WTC11 (cell line): ENCODE measurements around the gene FGA. TPM values are rescaled to one million over a fixed set of nuclear protein-coding genes. Genes with fewer than 3 reads are reported as not detected.

Experiments
- ATAC-seq: fragments of 200-7000 bp; cut with Tn5 transposase; 2 replicates; pipeline ENCODE4 v1.10.0; 2021; ENCODE audit warnings: mild to moderate bottlenecking, moderate library complexity
- CTCF ChIA-PET: fragments of 300-600 bp; sonication (Branson Sonifier 250); formaldehyde crosslinking; loops from one replicate; lab custom pipeline; 2021; ENCODE audit warnings: antibody characterized with exemption; lab: Charles Lee
- POLR2A ChIA-PET: fragments of 350-600 bp; sonication (Branson Sonifier 250); formaldehyde crosslinking; loops from one replicate; lab custom pipeline; 2021; ENCODE audit warnings: antibody characterized with exemption; lab: Charles Lee
- DNase-seq: peaks from one replicate; pipeline ENCODE4 v3.0.0; 2021; ENCODE audit warnings: low spot score
- H3K27ac Mint-ChIP-seq: 2 replicates; pipeline ENCODE4 v1.8.0; 2021; ENCODE audit warnings: mixed read lengths
- H3K27me3 Mint-ChIP-seq: 2 replicates; pipeline ENCODE4 v1.8.0; 2021; ENCODE audit warnings: low read depth, mild to moderate bottlenecking, moderate library complexity, mixed read lengths
- H3K36me3 Mint-ChIP-seq: 2 replicates; pipeline ENCODE4 v1.8.0; 2021; ENCODE audit warnings: mixed read lengths
- H3K4me1 Mint-ChIP-seq: 2 replicates; pipeline ENCODE4 v1.8.0; 2022; ENCODE audit warnings: mixed read lengths
- H3K4me3 Mint-ChIP-seq: 2 replicates; pipeline ENCODE4 v1.8.0; 2021; ENCODE audit warnings: mild to moderate bottlenecking, moderate library complexity, mixed read lengths
- H3K9me3 Mint-ChIP-seq: 2 replicates; pipeline ENCODE4 v1.8.0; 2021; ENCODE audit warnings: mixed read lengths
- CBFB ChIP-seq: sonication (generic); formaldehyde crosslinking; IDR thresholded peaks from 2 replicates; pipeline ENCODE4 v1.8.1; 2022; ENCODE audit warnings: mild to moderate bottlenecking, low read depth, missing genetic modification reagents
- CDX4 ChIP-seq: fragments of 250-450 bp; sonication (Bioruptor Pico); IDR thresholded peaks from 2 replicates; pipeline ENCODE4 v1.9.0; 2021; ENCODE audit warnings: moderate library complexity, mild to moderate bottlenecking, inconsistent platforms, borderline replicate concordance
- CREB1 ChIP-seq: sonication (generic); formaldehyde crosslinking; IDR thresholded peaks from 2 replicates; pipeline ENCODE4 v1.8.0; 2023; ENCODE audit warnings: mild to moderate bottlenecking, missing genetic modification reagents
- E2F5 ChIP-seq: sonication (generic); formaldehyde crosslinking; IDR thresholded peaks from 2 replicates; pipeline ENCODE4 v1.8.1; 2022; ENCODE audit warnings: mild to moderate bottlenecking, moderate library complexity, missing genetic modification reagents
- ELF4 ChIP-seq: sonication (generic); formaldehyde crosslinking; IDR thresholded peaks from 2 replicates; pipeline ENCODE4 v1.8.1; 2022; ENCODE audit warnings: low read depth, mild to moderate bottlenecking, moderate library complexity, missing genetic modification reagents
- ERG ChIP-seq: fragments of 250-450 bp; sonication (Bioruptor Pico); IDR thresholded peaks from 2 replicates; pipeline ENCODE4 v1.8.0; 2021; ENCODE audit warnings: mild to moderate bottlenecking
- ESRRA ChIP-seq: sonication (generic); formaldehyde crosslinking; IDR thresholded peaks from 2 replicates; pipeline ENCODE4 v1.8.1; 2022; ENCODE audit warnings: mild to moderate bottlenecking, missing genetic modification reagents, borderline replicate concordance
- ETV6 ChIP-seq: sonication (generic); formaldehyde crosslinking; IDR thresholded peaks from 2 replicates; pipeline ENCODE4 v1.8.1; 2022; ENCODE audit warnings: mild to moderate bottlenecking, missing genetic modification reagents
- GRHL2 ChIP-seq: fragments of 250-450 bp; sonication (Bioruptor Pico); IDR thresholded peaks from 2 replicates; pipeline ENCODE4 v1.8.0; 2022; ENCODE audit warnings: mild to moderate bottlenecking, moderate library complexity; ENCODE audit not compliant: insufficient replicate concordance, severe bottlenecking
- GTF2I ChIP-seq: fragments of 250-450 bp; sonication (Bioruptor Pico); conservative IDR thresholded peaks from 2 replicates; pipeline ENCODE4 v1.4.0; 2021; ENCODE audit warnings: mild to moderate bottlenecking
- HMGA2 ChIP-seq: fragments of 250-450 bp; sonication (Bioruptor Pico); IDR thresholded peaks from 2 replicates; pipeline ENCODE4 v1.4.0; 2021; ENCODE audit warnings: mild to moderate bottlenecking, moderate library complexity
- MLX ChIP-seq: sonication (generic); formaldehyde crosslinking; IDR thresholded peaks from 2 replicates; pipeline ENCODE4 v1.8.1; 2023; ENCODE audit warnings: mild to moderate bottlenecking, missing genetic modification reagents, moderate library complexity
- NFE2L1 ChIP-seq: sonication (generic); formaldehyde crosslinking; IDR thresholded peaks from 2 replicates; pipeline ENCODE4 v1.8.1; 2023; ENCODE audit warnings: missing genetic modification reagents
- PRRX2 ChIP-seq: fragments of 250-450 bp; sonication (Bioruptor Pico); IDR thresholded peaks from 2 replicates; pipeline ENCODE4 v1.8.0; 2021; ENCODE audit warnings: mild to moderate bottlenecking
- RELA ChIP-seq: sonication (generic); formaldehyde crosslinking; IDR thresholded peaks from 2 replicates; pipeline ENCODE4 v1.8.1; 2022; ENCODE audit warnings: missing genetic modification reagents, mild to moderate bottlenecking, borderline replicate concordance
- SMAD3 ChIP-seq: sonication (generic); formaldehyde crosslinking; IDR thresholded peaks from 2 replicates; pipeline ENCODE4 v1.8.0; 2022; ENCODE audit warnings: missing genetic modification reagents, mild to moderate bottlenecking, borderline replicate concordance
- SOX15 ChIP-seq: fragments of 250-450 bp; sonication (Bioruptor Pico); IDR thresholded peaks from 2 replicates; pipeline ENCODE4 v1.9.0; 2021; ENCODE audit warnings: mild to moderate bottlenecking
- TEAD1 ChIP-seq: sonication (generic); formaldehyde crosslinking; IDR thresholded peaks from 2 replicates; pipeline ENCODE4 v1.8.0; 2022; ENCODE audit warnings: mild to moderate bottlenecking, missing genetic modification reagents
- USF1 ChIP-seq: sonication (generic); formaldehyde crosslinking; IDR thresholded peaks from 2 replicates; pipeline ENCODE4 v1.8.0; 2022; ENCODE audit warnings: mild to moderate bottlenecking, missing genetic modification reagents
- ZNF281 ChIP-seq: sonication (generic); formaldehyde crosslinking; IDR thresholded peaks from 2 replicates; pipeline ENCODE4 v1.8.0; 2023; ENCODE audit warnings: mild to moderate bottlenecking, missing genetic modification reagents
- ZNF317 ChIP-seq: sonication (generic); formaldehyde crosslinking; IDR thresholded peaks from 2 replicates; pipeline ENCODE4 v1.8.1; 2023; ENCODE audit warnings: low read depth, mild to moderate bottlenecking, moderate library complexity, missing genetic modification reagents, borderline replicate concordance
- ZNF396 ChIP-seq: fragments of 250-450 bp; sonication (Bioruptor Pico); IDR thresholded peaks from 2 replicates; pipeline ENCODE4 v1.8.0; 2021; ENCODE audit warnings: mild to moderate bottlenecking, moderate library complexity, borderline replicate concordance
- ZNF425 ChIP-seq: fragments of 250-450 bp; sonication (Bioruptor Pico); conservative IDR thresholded peaks from 2 replicates; pipeline ENCODE4 v1.9.0; 2021; ENCODE audit warnings: mild to moderate bottlenecking
- total RNA-seq: library from RNA; stranded (reverse); gene quantifications from 3 replicates; pipeline ENCODE4 v1.2.3, GENCODE V29; 2021

The FGA gene
- total RNA-seq, 1 experiment from 2014 or later, result 3.2 TPM

- CTCF ChIA-PET, result interaction anchor here (1.1 to 3.1 kb wide), 4 partner anchors 14 to 46 kb away, joined by 3 to 12 read pairs (median 8); no protein-coding TSS in a partner anchor
- DNase-seq, result no peak
- peaks cover 16% of the 10 kb centered on the region for H3K4me1 Mint-ChIP-seq
- no peak overlapping the region for H3K27ac Mint-ChIP-seq
- POLR2A ChIA-PET, result no interaction called here
- H3K27me3 Mint-ChIP-seq, result no peaks in the 10 kb centered on the region
- H3K36me3 Mint-ChIP-seq, result no peaks in the 10 kb centered on the region
- TF ChIP-seq ZNF396 (CRISPR knock-in tag) (no peak), GRHL2 (CRISPR knock-in tag) (no peak), ZNF317 (CRISPR knock-in tag) (no peak), USF1 (CRISPR knock-in tag) (no peak), CDX4 (CRISPR knock-in tag) (no peak), NFE2L1 (CRISPR knock-in tag) (no peak), ELF4 (CRISPR knock-in tag) (no peak), GTF2I (CRISPR knock-in tag) (no peak), HMGA2 (CRISPR knock-in tag) (no peak), SOX15 (CRISPR knock-in tag) (no peak), PRRX2 (CRISPR knock-in tag) (no peak), ZNF281 (CRISPR knock-in tag) (no peak), CREB1 (CRISPR knock-in tag) (no peak), MLX (no peak), ETV6 (no peak)
- ATAC-seq, result no peak
- H3K4me3 Mint-ChIP-seq, result no peak overlapping the region
- H3K9me3 Mint-ChIP-seq, result no peaks in the 10 kb centered on the region
Measured at GRCh38 chr4:154604696-154605200, 14.2 kb upstream of the FGA start.

- no peaks in the 10 kb centered on the region for H3K27me3 Mint-ChIP-seq
- H3K27ac Mint-ChIP-seq, result no peak overlapping the region
- no peak overlapping the region for H3K4me3 Mint-ChIP-seq
- DNase-seq, result no peak
- CTCF ChIA-PET, result interaction anchor here (0.9 to 1.8 kb wide), 7 partner anchors 9 to 97 kb away, joined by 3 to 14 read pairs (median 5); no protein-coding TSS in a partner anchor
- peak; percentile 28 for ATAC-seq
- H3K9me3 Mint-ChIP-seq, result no peaks in the 10 kb centered on the region
- peaks cover 16% of the 10 kb centered on the region for H3K4me1 Mint-ChIP-seq
- H3K36me3 Mint-ChIP-seq, result no peaks in the 10 kb centered on the region
- POLR2A ChIA-PET, result no interaction called here
- TF ChIP-seq ESRRA (CRISPR knock-in tag) (no peak), SMAD3 (CRISPR knock-in tag) (no peak), TEAD1 (CRISPR knock-in tag) (no peak), ZNF425 (no peak), ERG (no peak), E2F5 (no peak), CREB1 (CRISPR knock-in tag) (no peak), GTF2I (CRISPR knock-in tag) (no peak), RELA (CRISPR knock-in tag) (no peak), CBFB (CRISPR knock-in tag) (no peak)
Measured at GRCh38 chr4:154603033-154603943, 12.7 kb upstream of the FGA start.
